Parathyroid adenoma (tissue), 2 donors: Measurements from ENCODE around the gene FRRS1.

Experiments
- H2AFZ ChIP-seq: fragments of 300-600 bp; sonication (generic); one replicate; pipeline ENCODE4 v1.7.0; 2017; ENCODE audit warnings: antibody characterized with exemption, mild to moderate bottlenecking
- H3K27ac ChIP-seq: fragments of 300-600 bp; sonication (generic); one replicate; pipeline ENCODE4 v1.7.0; 2017
- H3K27me3 ChIP-seq: fragments of 300-600 bp; sonication (generic); one replicate; pipeline ENCODE4 v1.7.0; 2017; ENCODE audit warnings: low read length; ENCODE audit not compliant: control insufficient read depth, insufficient read depth
- H3K36me3 ChIP-seq: fragments of 300-600 bp; sonication (generic); one replicate; pipeline ENCODE4 v1.7.0; 2017; ENCODE audit warnings: low read length; ENCODE audit not compliant: control insufficient read depth, insufficient read depth
- H3K4me1 ChIP-seq: fragments of 300-600 bp; sonication (generic); one replicate; pipeline ENCODE4 v1.7.0; 2017; ENCODE audit warnings: control low read depth
- H3K4me2 ChIP-seq: fragments of 300-600 bp; sonication (generic); one replicate; pipeline ENCODE4 v1.7.0; 2017; ENCODE audit warnings: low read length
- H3K4me3 ChIP-seq: fragments of 300-600 bp; sonication (generic); one replicate; pipeline ENCODE4 v1.7.0; 2017; ENCODE audit warnings: low read depth, low read length
- H3K79me2 ChIP-seq: fragments of 300-600 bp; sonication (generic); one replicate; pipeline ENCODE4 v1.7.0; 2017; ENCODE audit warnings: control low read depth
- H3K9ac ChIP-seq: fragments of 300-600 bp; sonication (generic); one replicate; pipeline ENCODE4 v1.7.0; 2017; ENCODE audit warnings: mild to moderate bottlenecking
- H3K9me3 ChIP-seq: fragments of 300-600 bp; sonication (generic); one replicate; pipeline ENCODE4 v1.7.0; 2017; ENCODE audit warnings: low read length; ENCODE audit not compliant: control insufficient read depth
- CTCF ChIP-seq: fragments of 300-600 bp; sonication (generic); IDR thresholded peaks from one replicate; pipeline ENCODE4 v1.7.0; 2017; ENCODE audit warnings: antibody characterized with exemption, mild to moderate bottlenecking
- donor health status: primary hyperparathyroidism.

FRRS1 gene

GRCh38 chr1:99672530-99673213 lies 93.8 kb downstream of the FRRS1 start:
- no peaks in the 10 kb centered on the region for H3K27me3 ChIP-seq
- no peaks in the 10 kb centered on the region for H3K36me3 ChIP-seq
- no peaks in the 10 kb centered on the region for H3K9me3 ChIP-seq

GRCh38 chr1:99672038-99672437 lies 94.4 kb downstream of the FRRS1 start:
- Histone ChIP-seq H3K4me1 (peaks cover 3% of the 10 kb centered on the region), H3K4me2 (no peak overlapping the region), H3K36me3 (no peaks in the 10 kb centered on the region), H3K79me2 (no peaks in the 10 kb centered on the region), H3K27me3 (no peaks in the 10 kb centered on the region), H3K9ac (no peak overlapping the region), H3K9me3 (no peaks in the 10 kb centered on the region), H3K4me3 (no peak overlapping the region), H3K27ac (peak overlapping the region; percentile 12), H2AFZ (no peak overlapping the region)
- no peak for TF ChIP-seq CTCF

More at GRCh38 chr1:99672530-99673213, 93.8 kb downstream of the FRRS1 start:
- no peak overlapping the region for H3K4me3 ChIP-seq
- H2AFZ ChIP-seq = no peak overlapping the region
- H3K4me1 ChIP-seq = peaks cover 3% of the 10 kb centered on the region
- no peak for TF ChIP-seq CTCF
- no peaks in the 10 kb centered on the region for H3K79me2 ChIP-seq
- H3K4me2 ChIP-seq = no peak overlapping the region
- H3K9ac ChIP-seq = no peak overlapping the region
- peak overlapping the region; percentile 12 for H3K27ac ChIP-seq

- no peak overlapping the region for H3K4me3 ChIP-seq
- H3K4me2 ChIP-seq = no peak overlapping the region
- peaks cover 3% of the 10 kb centered on the region for H3K4me1 ChIP-seq
- H3K9ac ChIP-seq = no peak overlapping the region
- no peaks in the 10 kb centered on the region for H3K79me2 ChIP-seq
- no peak overlapping the region for H2AFZ ChIP-seq
- no peaks in the 10 kb centered on the region for H3K36me3 ChIP-seq
- H3K9me3 ChIP-seq = no peaks in the 10 kb centered on the region
- H3K27ac ChIP-seq = no peak overlapping the region
- TF ChIP-seq CTCF = no peak
- no peaks in the 10 kb centered on the region for H3K27me3 ChIP-seq
Measured at GRCh38 chr1:99670583-99670982, 95.9 kb downstream of the FRRS1 start.

GRCh38 chr1:99669821-99670220 lies 96.6 kb downstream of the FRRS1 start:
- Histone ChIP-seq H3K36me3 (no peaks in the 10 kb centered on the region), H3K4me3 (no peak overlapping the region), H3K79me2 (no peaks in the 10 kb centered on the region), H3K9ac (no peak overlapping the region), H3K4me2 (no peak overlapping the region), H2AFZ (no peak overlapping the region), H3K4me1 (peaks cover 3% of the 10 kb centered on the region), H3K27ac (no peak overlapping the region), H3K27me3 (no peaks in the 10 kb centered on the region), H3K9me3 (no peaks in the 10 kb centered on the region)
- TF ChIP-seq CTCF = no peak

GRCh38 chr1:99669376-99669775 lies 97.1 kb downstream of the FRRS1 start:
- no peak overlapping the region for H3K4me2 ChIP-seq
- no peak overlapping the region for H3K27ac ChIP-seq
- no peak overlapping the region for H2AFZ ChIP-seq
- no peak for TF ChIP-seq CTCF
- H3K79me2 ChIP-seq = no peaks in the 10 kb centered on the region
- H3K9me3 ChIP-seq = no peaks in the 10 kb centered on the region
- no peak overlapping the region for H3K4me3 ChIP-seq
- H3K27me3 ChIP-seq = no peaks in the 10 kb centered on the region
- H3K36me3 ChIP-seq = no peaks in the 10 kb centered on the region
- peaks cover 3% of the 10 kb centered on the region for H3K4me1 ChIP-seq
- H3K9ac ChIP-seq = no peak overlapping the region
